Ishikawa (cell line): ENCODE data around the gene MLLT3.

Experiments
- CEBPB ChIP-seq: IDR thresholded peaks from 2 replicates; pipeline ENCODE4 v1.6.1; 2012
- CREB1 ChIP-seq: IDR thresholded peaks from 2 replicates; pipeline ENCODE4 v1.6.1; 2012; ENCODE audit warnings: low read depth
- EGR1 ChIP-seq: IDR thresholded peaks from 2 replicates; pipeline ENCODE4 v1.6.1; 2012
- EP300 ChIP-seq: IDR thresholded peaks from 2 replicates; pipeline ENCODE4 v1.6.1; 2012; ENCODE audit warnings: borderline replicate concordance
- FOXM1 ChIP-seq: IDR thresholded peaks from 2 replicates; pipeline ENCODE4 v1.6.1; 2012; ENCODE audit warnings: low read depth, borderline replicate concordance
- NFIC ChIP-seq: IDR thresholded peaks from 2 replicates; pipeline ENCODE4 v1.6.1; 2012
- RAD21 ChIP-seq: IDR thresholded peaks from 2 replicates; pipeline ENCODE4 v1.6.1; 2012; ENCODE audit warnings: low read depth
- TAF1 ChIP-seq: IDR thresholded peaks from 2 replicates; pipeline ENCODE4 v1.6.1; 2012; ENCODE audit warnings: low read depth, mild to moderate bottlenecking
- TCF12 ChIP-seq: IDR thresholded peaks from 2 replicates; pipeline ENCODE4 v1.6.1; 2012; ENCODE audit warnings: low read depth
- TEAD4 ChIP-seq: IDR thresholded peaks from 2 replicates; pipeline ENCODE4 v1.6.1; 2012
- YY1 ChIP-seq: IDR thresholded peaks from 2 replicates; pipeline ENCODE4 v1.6.1; 2012; ENCODE audit warnings: low read depth
- TF ChIP-seq, protein P1 (sequence below): IDR thresholded peaks from 2 replicates; pipeline ENCODE4 v1.6.1; 2012; ENCODE audit warnings: low read depth, mild to moderate bottlenecking
- TF ChIP-seq, protein P2 (sequence below): IDR thresholded peaks from 2 replicates; pipeline ENCODE4 v1.6.1; 2012
- TF ChIP-seq, protein P3 (sequence below): IDR thresholded peaks from 2 replicates; pipeline ENCODE4 v1.6.1; 2012

DNA sequence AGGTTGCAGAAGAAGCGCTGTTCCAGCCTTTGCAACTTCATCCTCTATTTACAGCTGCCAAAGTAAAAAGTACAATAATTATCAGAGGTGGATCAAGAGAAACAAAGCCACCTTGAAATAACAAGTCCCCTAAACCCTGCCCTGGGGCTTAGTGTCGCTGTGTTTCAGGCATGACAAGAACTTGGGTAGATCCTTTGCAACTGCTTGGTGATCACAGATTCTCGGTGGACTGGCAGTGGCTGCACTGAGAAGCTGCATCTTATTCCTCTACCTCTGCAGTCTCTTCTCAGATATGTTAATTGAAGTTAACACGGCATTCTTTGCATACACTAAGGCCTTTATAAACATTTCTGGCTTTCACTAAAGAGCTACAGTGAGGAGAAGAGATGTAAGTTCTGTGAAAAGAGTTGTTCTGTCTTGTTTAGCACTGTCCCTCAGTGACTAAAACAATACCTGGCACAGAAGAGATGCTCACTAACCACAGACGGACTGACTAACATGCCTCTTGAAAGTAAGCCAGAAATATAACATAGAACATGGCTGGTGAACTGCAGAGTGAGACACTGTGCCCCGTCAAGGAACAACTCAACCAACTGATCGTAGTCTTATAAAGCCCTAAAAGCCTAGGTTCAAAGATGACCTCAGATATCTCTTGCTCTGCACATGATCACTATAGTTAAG lies 144.2 kb downstream of the MLLT3 start:
- TF ChIP-seq TCF12 (no peak), TAF1 (no peak), YY1 (no peak), FOXM1 (no peak), TEAD4 (no peak), CREB1 (no peak), EGR1 (no peak), EP300 (no peak), CEBPB (no peak), NFIC (no peak), RAD21 (no peak)
- TF ChIP-seq, protein P1, sequence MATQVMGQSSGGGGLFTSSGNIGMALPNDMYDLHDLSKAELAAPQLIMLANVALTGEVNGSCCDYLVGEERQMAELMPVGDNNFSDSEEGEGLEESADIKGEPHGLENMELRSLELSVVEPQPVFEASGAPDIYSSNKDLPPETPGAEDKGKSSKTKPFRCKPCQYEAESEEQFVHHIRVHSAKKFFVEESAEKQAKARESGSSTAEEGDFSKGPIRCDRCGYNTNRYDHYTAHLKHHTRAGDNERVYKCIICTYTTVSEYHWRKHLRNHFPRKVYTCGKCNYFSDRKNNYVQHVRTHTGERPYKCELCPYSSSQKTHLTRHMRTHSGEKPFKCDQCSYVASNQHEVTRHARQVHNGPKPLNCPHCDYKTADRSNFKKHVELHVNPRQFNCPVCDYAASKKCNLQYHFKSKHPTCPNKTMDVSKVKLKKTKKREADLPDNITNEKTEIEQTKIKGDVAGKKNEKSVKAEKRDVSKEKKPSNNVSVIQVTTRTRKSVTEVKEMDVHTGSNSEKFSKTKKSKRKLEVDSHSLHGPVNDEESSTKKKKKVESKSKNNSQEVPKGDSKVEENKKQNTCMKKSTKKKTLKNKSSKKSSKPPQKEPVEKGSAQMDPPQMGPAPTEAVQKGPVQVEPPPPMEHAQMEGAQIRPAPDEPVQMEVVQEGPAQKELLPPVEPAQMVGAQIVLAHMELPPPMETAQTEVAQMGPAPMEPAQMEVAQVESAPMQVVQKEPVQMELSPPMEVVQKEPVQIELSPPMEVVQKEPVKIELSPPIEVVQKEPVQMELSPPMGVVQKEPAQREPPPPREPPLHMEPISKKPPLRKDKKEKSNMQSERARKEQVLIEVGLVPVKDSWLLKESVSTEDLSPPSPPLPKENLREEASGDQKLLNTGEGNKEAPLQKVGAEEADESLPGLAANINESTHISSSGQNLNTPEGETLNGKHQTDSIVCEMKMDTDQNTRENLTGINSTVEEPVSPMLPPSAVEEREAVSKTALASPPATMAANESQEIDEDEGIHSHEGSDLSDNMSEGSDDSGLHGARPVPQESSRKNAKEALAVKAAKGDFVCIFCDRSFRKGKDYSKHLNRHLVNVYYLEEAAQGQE: no peak
- TF ChIP-seq, protein P2, sequence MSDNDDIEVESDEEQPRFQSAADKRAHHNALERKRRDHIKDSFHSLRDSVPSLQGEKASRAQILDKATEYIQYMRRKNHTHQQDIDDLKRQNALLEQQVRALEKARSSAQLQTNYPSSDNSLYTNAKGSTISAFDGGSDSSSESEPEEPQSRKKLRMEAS: no peak
- TF ChIP-seq, protein P3, sequence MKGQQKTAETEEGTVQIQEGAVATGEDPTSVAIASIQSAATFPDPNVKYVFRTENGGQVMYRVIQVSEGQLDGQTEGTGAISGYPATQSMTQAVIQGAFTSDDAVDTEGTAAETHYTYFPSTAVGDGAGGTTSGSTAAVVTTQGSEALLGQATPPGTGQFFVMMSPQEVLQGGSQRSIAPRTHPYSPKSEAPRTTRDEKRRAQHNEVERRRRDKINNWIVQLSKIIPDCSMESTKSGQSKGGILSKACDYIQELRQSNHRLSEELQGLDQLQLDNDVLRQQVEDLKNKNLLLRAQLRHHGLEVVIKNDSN: no peak
